ENCODE results near the gene AOPEP. TPM values are rescaled to one million over a fixed set of nuclear protein-coding genes. Genes with fewer than 3 reads are reported as not detected.

Gene AOPEP
- total RNA-seq, 1 experiment from 2014 or later, result 89.5 TPM

DNA sequence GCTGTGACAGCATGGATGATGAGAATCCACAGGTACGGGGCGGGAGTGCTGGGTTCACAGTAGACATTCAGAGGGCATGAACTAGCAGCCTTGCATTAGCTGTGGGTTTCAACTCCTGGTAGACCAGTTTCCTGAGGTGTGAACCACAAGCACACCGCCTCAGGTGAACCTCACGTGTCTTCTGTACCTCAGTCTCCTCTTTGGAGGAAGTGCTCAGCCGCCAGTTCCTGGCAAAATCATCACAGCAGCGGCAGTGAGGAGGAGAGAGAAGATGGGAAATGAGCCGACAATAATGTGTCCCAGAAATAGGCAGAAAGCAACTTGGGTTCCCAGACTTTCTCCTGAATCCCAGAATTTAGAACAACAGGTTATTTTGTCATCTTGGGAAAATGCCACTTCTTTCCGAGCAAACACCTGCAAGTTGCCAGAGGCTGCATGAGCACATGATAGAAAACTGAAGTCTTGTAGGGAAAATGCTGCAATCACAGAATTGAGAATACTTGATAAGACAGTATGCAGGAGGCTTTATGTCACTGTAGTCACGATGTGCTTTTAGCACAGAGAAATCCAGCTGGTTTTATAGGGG lies 258.5 kb downstream of the AOPEP start:
- no peak for TF ChIP-seq CTCF (IDR thresholded peaks at IDR 0.05; ENCODE audit: unreplicated experiment)
- no peak overlapping the region for H3K4me3 Mint-ChIP-seq (ENCODE audit: low read depth, unreplicated experiment)
- intact Hi-C loops (cut with micrococcal nuclease; ENCODE audit: unreplicated experiment), result no loop called here
- H3K27ac Mint-ChIP-seq (ENCODE audit: unreplicated experiment), result no peak overlapping the region
- DNase-seq, result no peak
- no peaks in the 10 kb centered on the region for H3K27me3 Mint-ChIP-seq (ENCODE audit: unreplicated experiment)
- H3K36me3 Mint-ChIP-seq (ENCODE audit: insufficient read depth, unreplicated experiment), result no peaks in the 10 kb centered on the region
- no peaks in the 10 kb centered on the region for H3K9me3 Mint-ChIP-seq (ENCODE audit: low read depth, unreplicated experiment)
- H3K4me1 Mint-ChIP-seq (ENCODE audit: low read depth, unreplicated experiment), result no peaks in the 10 kb centered on the region
- no TSS peak for BruUV-seq (replicated peaks)
- CTCF ChIA-PET, result no interaction called here

DNA sequence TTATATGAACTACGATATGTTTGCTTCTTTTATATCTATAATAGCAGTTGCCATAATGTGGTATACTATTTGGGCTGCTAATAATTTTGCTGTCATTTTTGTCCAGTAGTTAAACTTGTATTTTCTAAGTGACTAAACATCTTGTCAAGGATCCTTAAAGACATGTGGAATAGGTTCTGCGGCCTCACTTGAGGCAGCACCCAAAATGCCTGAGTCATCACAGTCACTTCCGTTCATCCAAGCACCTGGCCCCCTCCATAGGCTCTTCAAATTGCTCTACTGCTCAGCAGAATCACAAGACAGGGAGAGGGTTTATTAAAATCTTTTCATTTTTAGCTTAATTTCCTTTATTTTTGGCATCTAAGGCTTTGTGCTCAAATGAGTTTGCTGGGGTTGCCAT lies 259.1 kb downstream of the AOPEP start:
- Mint-ChIP-seq H3K4me1 (ENCODE audit: low read depth, unreplicated experiment) (no peaks in the 10 kb centered on the region), H3K27me3 (ENCODE audit: unreplicated experiment) (no peaks in the 10 kb centered on the region), H3K27ac (ENCODE audit: unreplicated experiment) (no peak overlapping the region), H3K4me3 (ENCODE audit: low read depth, unreplicated experiment) (no peak overlapping the region), H3K36me3 (ENCODE audit: insufficient read depth, unreplicated experiment) (no peaks in the 10 kb centered on the region), H3K9me3 (ENCODE audit: low read depth, unreplicated experiment) (no peaks in the 10 kb centered on the region)
- CTCF ChIA-PET, result no interaction called here
- no peak for TF ChIP-seq CTCF (IDR thresholded peaks at IDR 0.05; ENCODE audit: unreplicated experiment)
- DNase-seq, result no peak
- intact Hi-C loops (cut with micrococcal nuclease; ENCODE audit: unreplicated experiment), result no loop called here
- BruUV-seq (replicated peaks), result no TSS peak

DNA sequence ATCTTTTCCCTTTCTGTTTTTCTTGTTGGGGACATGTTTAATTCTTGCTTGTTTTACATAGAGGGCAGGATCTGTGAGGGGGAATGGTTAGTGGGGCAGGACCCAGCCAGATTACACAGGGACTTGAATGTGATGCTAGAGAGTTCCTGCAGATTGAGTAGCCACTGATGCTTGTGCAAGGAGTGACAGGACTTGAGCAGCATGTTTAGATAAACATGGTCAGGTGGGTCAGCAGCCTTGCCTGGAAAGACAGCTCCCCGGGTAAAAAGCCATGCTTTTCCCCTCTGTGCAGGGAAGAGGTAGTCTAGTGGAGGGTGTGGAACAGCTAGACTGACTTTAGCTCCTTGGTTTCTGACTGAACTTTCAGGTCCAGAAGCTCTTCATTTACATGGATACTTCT lies 261.2 kb downstream of the AOPEP start:
- no peaks in the 10 kb centered on the region for H3K9me3 Mint-ChIP-seq (ENCODE audit: low read depth, unreplicated experiment)
- H3K4me3 Mint-ChIP-seq (ENCODE audit: low read depth, unreplicated experiment), result no peak overlapping the region
- no peaks in the 10 kb centered on the region for H3K4me1 Mint-ChIP-seq (ENCODE audit: low read depth, unreplicated experiment)
- DNase-seq, result no peak
- no TSS peak for BruUV-seq (replicated peaks)
- no peaks in the 10 kb centered on the region for H3K27me3 Mint-ChIP-seq (ENCODE audit: unreplicated experiment)
- intact Hi-C loops (cut with micrococcal nuclease; ENCODE audit: unreplicated experiment), result no loop called here
- CTCF ChIA-PET, result interaction anchor here (0.5 kb wide), 1 partner anchor 56 kb away, joined by 3 read pairs; no protein-coding TSS in a partner anchor
- H3K36me3 Mint-ChIP-seq (ENCODE audit: insufficient read depth, unreplicated experiment), result no peaks in the 10 kb centered on the region
- TF ChIP-seq CTCF (IDR thresholded peaks at IDR 0.05; ENCODE audit: unreplicated experiment), result no peak
- H3K27ac Mint-ChIP-seq (ENCODE audit: unreplicated experiment), result no peak overlapping the region

DNA sequence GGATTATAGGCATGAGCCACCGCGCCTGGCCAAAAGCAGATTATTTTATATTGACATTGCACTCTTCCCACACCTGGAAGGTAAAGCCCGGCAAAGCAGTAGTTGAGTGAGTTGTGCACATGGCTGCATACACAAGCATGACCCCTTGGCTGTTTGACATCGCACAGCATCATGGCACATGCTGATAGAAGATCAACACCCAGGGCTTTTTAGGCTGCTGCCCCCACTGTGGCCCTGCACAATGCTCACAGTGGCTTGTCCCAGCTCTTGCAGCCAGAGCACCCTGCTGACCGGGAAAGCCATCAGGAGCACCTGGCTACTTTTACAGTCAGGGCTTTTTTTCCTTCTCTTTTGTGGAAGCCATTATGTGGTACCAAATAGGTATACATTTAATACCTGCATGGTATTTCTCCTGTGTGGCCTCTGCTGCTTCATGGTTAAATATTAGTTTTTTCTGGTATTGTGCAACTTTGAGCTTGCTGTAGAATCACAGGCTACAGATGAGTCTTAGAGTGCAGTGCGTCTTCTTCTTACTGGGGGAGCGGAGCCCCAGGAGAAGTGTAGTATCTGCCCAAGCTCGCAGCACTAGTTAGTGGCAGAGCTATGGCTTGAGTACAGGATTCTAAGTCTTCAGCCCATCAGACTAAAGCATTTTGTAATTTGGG lies 264.5 kb downstream of the AOPEP start:
- Mint-ChIP-seq H3K27ac (ENCODE audit: unreplicated experiment) (no peak overlapping the region), H3K27me3 (ENCODE audit: unreplicated experiment) (no peaks in the 10 kb centered on the region), H3K36me3 (ENCODE audit: insufficient read depth, unreplicated experiment) (no peaks in the 10 kb centered on the region), H3K9me3 (ENCODE audit: low read depth, unreplicated experiment) (no peaks in the 10 kb centered on the region), H3K4me3 (ENCODE audit: low read depth, unreplicated experiment) (no peak overlapping the region), H3K4me1 (ENCODE audit: low read depth, unreplicated experiment) (no peaks in the 10 kb centered on the region)
- BruUV-seq (replicated peaks), result no TSS peak
- CTCF ChIA-PET, result no interaction called here
- TF ChIP-seq CTCF (IDR thresholded peaks at IDR 0.05; ENCODE audit: unreplicated experiment), result no peak
- no peak for DNase-seq
- intact Hi-C loops (cut with micrococcal nuclease; ENCODE audit: unreplicated experiment), result no loop called here
